Measurements from ENCODE around the gene UBE2L6. TPM values are rescaled to one million over a fixed set of nuclear protein-coding genes. Genes with fewer than 3 reads are reported as not detected.
A peak's percentile ranks its signal among the peaks of the same experiment; 100 is the strongest.

The UBE2L6 gene
- polyA plus RNA-seq, 3 donors, result 101 to 284 (median 268) TPM

DNA sequence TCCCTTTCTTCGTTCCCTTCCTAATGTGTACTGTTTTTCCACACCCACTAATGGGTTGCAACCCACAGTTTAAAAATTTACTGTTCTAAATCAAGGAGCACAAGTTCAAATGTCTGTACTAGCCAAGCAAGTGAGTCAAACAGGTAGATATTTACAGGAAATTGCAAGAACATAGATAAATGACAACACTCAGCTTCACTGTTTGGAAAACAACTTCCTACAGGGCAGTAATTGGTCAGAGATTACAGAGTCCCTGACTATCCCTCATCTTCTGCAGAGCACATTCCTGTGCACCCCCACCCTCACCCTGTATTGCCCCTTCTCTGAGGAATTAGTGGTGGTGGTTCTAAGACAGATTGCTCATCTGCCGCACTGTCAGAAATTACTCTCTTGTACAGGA, 31.9 kb upstream of the UBE2L6 start:
- no peak overlapping the region for H3K4me3 ChIP-seq (replicated peaks in 1 of 3; ENCODE audit: low read depth in 2 of 3, low read length in 3 of 3)
- no peaks in the 10 kb centered on the region for H4K20me1 ChIP-seq (ENCODE audit: insufficient read depth, low read length)
- no peaks in the 10 kb centered on the region for H3K9me3 Mint-ChIP-seq
- H3K36me3 ChIP-seq (replicated peaks in 1 of 2; ENCODE audit: control insufficient read depth in 1 of 2, insufficient read depth in 2 of 2, low read length in 2 of 2), result no peaks in the 10 kb centered on the region
- H3K9ac ChIP-seq (ENCODE audit: insufficient read depth, low read length, poor library complexity, severe bottlenecking), result no peak overlapping the region
- H2AFZ ChIP-seq (ENCODE audit: insufficient read depth, low read depth, low read length, poor library complexity, severe bottlenecking), result no peak overlapping the region
- no peaks in the 10 kb centered on the region for H3K9me3 ChIP-seq (replicated peaks in 1 of 2; ENCODE audit: control insufficient read depth in 1 of 2, insufficient read depth in 1 of 2, low read length in 2 of 2)
- peak overlapping the region; percentile 11 for H3K4me2 ChIP-seq (replicated peaks; ENCODE audit: extremely low read depth, low read length, poor library complexity, severe bottlenecking)
- DNase-seq, result no peak
- peaks cover 9 to 18% of the 10 kb centered on the region in 2 donors for H3K4me1 ChIP-seq (ENCODE audit: control insufficient read depth in 1 of 2, insufficient read depth in 2 of 2, low read length in 2 of 2)
- H3K27me3 ChIP-seq (ENCODE audit: control insufficient read depth in 2 of 2, insufficient read depth in 2 of 2, low read length in 2 of 2), result no peaks in the 10 kb centered on the region
- H3K4me3 Mint-ChIP-seq, result peak overlapping the region in 1 of 2 donors; percentile 91
- no peak overlapping the region for H3K27ac ChIP-seq (ENCODE audit: low read depth in 1 of 2, low read length in 2 of 2)
- H3K4me1 Mint-ChIP-seq, result peaks cover 26% of the 10 kb centered on the region
- peak overlapping the region in 1 of 7 donors; percentile 16 for H3K27ac Mint-ChIP-seq
- H3K27me3 Mint-ChIP-seq (ENCODE audit: low read depth in 3 of 3), result peaks cover 1 to 6% (median 2%) of the 10 kb centered on the region in 3 donors
- no peaks in the 10 kb centered on the region for H3K79me2 ChIP-seq (ENCODE audit: insufficient read depth, low read length)
- TF ChIP-seq, protein P1, sequence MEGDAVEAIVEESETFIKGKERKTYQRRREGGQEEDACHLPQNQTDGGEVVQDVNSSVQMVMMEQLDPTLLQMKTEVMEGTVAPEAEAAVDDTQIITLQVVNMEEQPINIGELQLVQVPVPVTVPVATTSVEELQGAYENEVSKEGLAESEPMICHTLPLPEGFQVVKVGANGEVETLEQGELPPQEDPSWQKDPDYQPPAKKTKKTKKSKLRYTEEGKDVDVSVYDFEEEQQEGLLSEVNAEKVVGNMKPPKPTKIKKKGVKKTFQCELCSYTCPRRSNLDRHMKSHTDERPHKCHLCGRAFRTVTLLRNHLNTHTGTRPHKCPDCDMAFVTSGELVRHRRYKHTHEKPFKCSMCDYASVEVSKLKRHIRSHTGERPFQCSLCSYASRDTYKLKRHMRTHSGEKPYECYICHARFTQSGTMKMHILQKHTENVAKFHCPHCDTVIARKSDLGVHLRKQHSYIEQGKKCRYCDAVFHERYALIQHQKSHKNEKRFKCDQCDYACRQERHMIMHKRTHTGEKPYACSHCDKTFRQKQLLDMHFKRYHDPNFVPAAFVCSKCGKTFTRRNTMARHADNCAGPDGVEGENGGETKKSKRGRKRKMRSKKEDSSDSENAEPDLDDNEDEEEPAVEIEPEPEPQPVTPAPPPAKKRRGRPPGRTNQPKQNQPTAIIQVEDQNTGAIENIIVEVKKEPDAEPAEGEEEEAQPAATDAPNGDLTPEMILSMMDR (IDR thresholded peaks at IDR 0.05), result no peak
- WGBS (ENCODE audit: insufficient coverage), result no CpG with 5 or more reads among the region's 2 CpGs
- intact Hi-C loops (cut with micrococcal nuclease), result no loop called here
- H3K36me3 Mint-ChIP-seq, result no peaks in the 10 kb centered on the region

DNA sequence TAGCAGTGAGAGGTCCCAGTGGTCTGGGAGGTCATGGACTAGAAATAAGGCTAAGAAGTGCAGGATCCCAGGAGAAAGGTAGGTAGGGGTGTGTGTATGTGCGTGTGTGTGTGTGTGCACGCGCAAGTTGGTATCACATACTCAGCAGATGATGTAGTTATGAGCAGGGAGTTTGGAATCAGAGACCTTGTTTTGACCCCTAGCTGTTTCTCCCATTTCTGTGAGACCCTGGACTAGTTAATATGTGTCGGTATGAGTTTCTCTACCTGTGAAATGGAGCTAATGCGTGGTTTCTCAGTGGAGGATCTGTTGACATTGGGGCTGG, 31.3 kb upstream of the UBE2L6 start:
- no peaks in the 10 kb centered on the region for H4K20me1 ChIP-seq (ENCODE audit: insufficient read depth, low read length)
- Mint-ChIP-seq H3K36me3 (no peaks in the 10 kb centered on the region), H3K9me3 (no peaks in the 10 kb centered on the region), H3K27me3 (ENCODE audit: low read depth in 3 of 3) (peaks cover 0 to 6% (median 2%) of the 10 kb centered on the region in 3 donors), H3K4me1 (peaks cover 21% of the 10 kb centered on the region), H3K27ac (no peak overlapping the region), H3K4me3 (peak overlapping the region; percentile 82 to 91)
- no peaks in the 10 kb centered on the region for H3K27me3 ChIP-seq (ENCODE audit: control insufficient read depth in 2 of 2, insufficient read depth in 2 of 2, low read length in 2 of 2)
- peak overlapping the region; percentile 58 for H3K9ac ChIP-seq (ENCODE audit: insufficient read depth, low read length, poor library complexity, severe bottlenecking)
- H3K79me2 ChIP-seq (ENCODE audit: insufficient read depth, low read length), result no peaks in the 10 kb centered on the region
- 63% methylated on average over 5 of the region's 5 CpGs for WGBS (ENCODE audit: insufficient coverage)
- no peaks in the 10 kb centered on the region for H3K9me3 ChIP-seq (replicated peaks in 1 of 2; ENCODE audit: control insufficient read depth in 1 of 2, insufficient read depth in 1 of 2, low read length in 2 of 2)
- H2AFZ ChIP-seq (ENCODE audit: insufficient read depth, low read depth, low read length, poor library complexity, severe bottlenecking), result peak overlapping the region; percentile 87
- no peaks in the 10 kb centered on the region for H3K36me3 ChIP-seq (replicated peaks in 1 of 2; ENCODE audit: control insufficient read depth in 1 of 2, insufficient read depth in 2 of 2, low read length in 2 of 2)
- intact Hi-C loops (cut with micrococcal nuclease), result no loop called here
- TF ChIP-seq, protein P1 (IDR thresholded peaks at IDR 0.05), result no peak
- no peak overlapping the region for H3K27ac ChIP-seq (ENCODE audit: low read depth in 1 of 2, low read length in 2 of 2)
- peak overlapping the region in 2 of 3 experiments; percentile 44 to 75 for H3K4me3 ChIP-seq (replicated peaks in 1 of 3; ENCODE audit: low read depth in 2 of 3, low read length in 3 of 3)
- H3K4me2 ChIP-seq (replicated peaks; ENCODE audit: extremely low read depth, low read length, poor library complexity, severe bottlenecking), result peak overlapping the region; percentile 88
- H3K4me1 ChIP-seq (ENCODE audit: control insufficient read depth in 1 of 2, insufficient read depth in 2 of 2, low read length in 2 of 2), result peaks cover 9 to 18% of the 10 kb centered on the region in 2 donors
- no peak for DNase-seq

Measured in CD14-positive monocyte (primary cell).